GM19463 (cell line): ENCODE measurements around the gene ARPC4.

Source experiments
- ATAC-seq: cut with Tn5 transposase; IDR thresholded peaks from one replicate; pipeline ENCODE4 v1.9.1; 2021; ENCODE audit warnings: mild to moderate bottlenecking, moderate library complexity; ENCODE audit not compliant: unreplicated experiment

Gene ARPC4

GRCh38 chr3:9792405-9793160 lies at the start of gene ARPC4, which contains the start of gene TADA3:
TSS of gene ARPC4 (plus strand) at chr3:9793082. CDS start at chr3:9793122, 40 bp downstream.
TSS of gene TADA3 (minus strand) at chr3:9792473. CDS start at chr3:9791466, 1,007 bp downstream.
- peak; percentile 75 for ATAC-seq

- ATAC-seq = no peak
Measured at GRCh38 chr3:9743548-9743947, 49.3 kb upstream of the ARPC4 start.

- ATAC-seq = no peak
Measured at GRCh38 chr3:9744162-9744561, 48.7 kb upstream of the ARPC4 start.

GRCh38 chr3:9745521-9745920 lies 47.4 kb upstream of the ARPC4 start:
- ATAC-seq = no peak

GRCh38 chr3:9746330-9746729 lies 46.6 kb upstream of the ARPC4 start:
- ATAC-seq = no peak

GRCh38 chr3:9747267-9747666 lies 45.6 kb upstream of the ARPC4 start:
- ATAC-seq = no peak

GRCh38 chr3:9748031-9748430 lies 44.9 kb upstream of the ARPC4 start:
- ATAC-seq = no peak

GRCh38 chr3:9749296-9749644 lies 43.6 kb upstream of the ARPC4 start:
- ATAC-seq = no peak

GRCh38 chr3:9749645-9750555 lies 43.0 kb upstream of the ARPC4 start, which contains the start of gene OGG1:
TSS of gene OGG1 (plus strand) at chr3:9749952. CDS start at chr3:9750287, 335 bp downstream.
- peak; percentile 90 for ATAC-seq

GRCh38 chr3:9750556-9751411 lies 42.1 kb upstream of the ARPC4 start:
- ATAC-seq = no peak

- ATAC-seq = no peak
Measured at GRCh38 chr3:9754678-9755077, 38.2 kb upstream of the ARPC4 start.

- no peak for ATAC-seq
Measured at GRCh38 chr3:9757427-9757826, 35.5 kb upstream of the ARPC4 start.

GRCh38 chr3:9760779-9761505 lies 31.9 kb upstream of the ARPC4 start:
- no peak for ATAC-seq

GRCh38 chr3:9761919-9762318 lies 31.0 kb upstream of the ARPC4 start:
- no peak for ATAC-seq

- no peak for ATAC-seq
Measured at GRCh38 chr3:9762871-9763270, 30.0 kb upstream of the ARPC4 start.

GRCh38 chr3:9765865-9766264 lies 27.0 kb upstream of the ARPC4 start:
- ATAC-seq = no peak

- no peak for ATAC-seq
Measured at GRCh38 chr3:9767418-9767817, 25.5 kb upstream of the ARPC4 start.

- no peak for ATAC-seq
Measured at GRCh38 chr3:9768141-9768775, 24.6 kb upstream of the ARPC4 start.

GRCh38 chr3:9769012-9769411 lies 23.9 kb upstream of the ARPC4 start:
- ATAC-seq = no peak
